HAP-1 (cell line): ENCODE data around the gene CAST.

ENCODE experiments used
- DNase-seq, 2 experiments: peaks; one replicate each; pipeline ENCODE4 v3.0.0-alpha.2; 2016 to 2020; ENCODE audit warnings: low spot score in 2 of 2
- H3K27me3 ChIP-seq: fragments of 250-450 bp; sonication (Bioruptor Pico); 2 replicates; pipeline ENCODE4 v1.5.1; 2020; ENCODE audit warnings: low read depth, mild to moderate bottlenecking, moderate library complexity
- H3K36me3 ChIP-seq: fragments of 250-450 bp; sonication (Bioruptor Pico); replicated peaks from 2 replicates; pipeline ENCODE4 v1.5.1; 2020; ENCODE audit warnings: mild to moderate bottlenecking
- H3K4me1 ChIP-seq: fragments of 250-450 bp; sonication (Bioruptor Pico); 2 replicates; pipeline ENCODE4 v1.5.1; 2020; ENCODE audit warnings: mild to moderate bottlenecking
- H3K4me3 ChIP-seq: fragments of 250-450 bp; sonication (Bioruptor Pico); 2 replicates; pipeline ENCODE4 v1.5.1; 2020; ENCODE audit warnings: mild to moderate bottlenecking, moderate library complexity
- H3K9me3 ChIP-seq: fragments of 250-450 bp; sonication (Bioruptor Pico); 2 replicates; pipeline ENCODE4 v1.5.1; 2020; ENCODE audit warnings: mild to moderate bottlenecking, moderate library complexity
- in situ Hi-C: fragments of 300-500 bp; cut with MboI; formaldehyde crosslinking; loops from 3 replicates; pipeline ENCODE4 v1.14.3; 2020; ENCODE audit warnings: low sequenced_read_pairs, inconsistent platforms, mixed read lengths

The CAST gene

DNA sequence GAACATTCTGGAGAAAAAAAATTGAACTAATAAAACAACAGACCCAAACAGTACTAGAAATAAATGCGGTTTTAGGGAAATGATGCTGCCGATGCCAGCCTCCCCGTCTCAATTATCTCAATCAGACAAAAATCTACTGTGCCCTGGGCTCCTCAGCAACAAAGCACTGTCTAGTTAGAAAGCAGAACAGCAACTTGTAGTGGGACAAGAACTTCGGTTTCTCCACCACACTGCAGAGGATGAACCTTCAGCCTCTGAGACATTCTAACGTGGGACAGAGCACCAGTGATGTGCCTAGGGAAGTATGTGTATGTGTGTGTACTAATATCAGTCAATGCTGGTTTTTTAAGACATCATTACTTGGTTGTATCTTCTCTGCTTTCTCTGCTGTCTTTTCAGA lies 11.1 kb upstream of the CAST start:
- Histone ChIP-seq H3K27me3 (no peaks in the 10 kb centered on the region), H3K4me1 (peaks cover 23% of the 10 kb centered on the region), H3K9me3 (no peaks in the 10 kb centered on the region), H3K36me3 (no peaks in the 10 kb centered on the region), H3K4me3 (no peak overlapping the region)
- DNase-seq: no peak
- in situ Hi-C loops: no loop called here

- Histone ChIP-seq H3K36me3 (no peaks in the 10 kb centered on the region), H3K27me3 (no peaks in the 10 kb centered on the region), H3K4me3 (no peak overlapping the region), H3K9me3 (no peaks in the 10 kb centered on the region), H3K4me1 (peaks cover 23% of the 10 kb centered on the region)
- in situ Hi-C loops: no loop called here
- peak in 1 of 2 experiments; percentile 46 for DNase-seq
Observed at GRCh38 chr5:96651948-96652753, 10.0 kb upstream of the CAST start.

DNA sequence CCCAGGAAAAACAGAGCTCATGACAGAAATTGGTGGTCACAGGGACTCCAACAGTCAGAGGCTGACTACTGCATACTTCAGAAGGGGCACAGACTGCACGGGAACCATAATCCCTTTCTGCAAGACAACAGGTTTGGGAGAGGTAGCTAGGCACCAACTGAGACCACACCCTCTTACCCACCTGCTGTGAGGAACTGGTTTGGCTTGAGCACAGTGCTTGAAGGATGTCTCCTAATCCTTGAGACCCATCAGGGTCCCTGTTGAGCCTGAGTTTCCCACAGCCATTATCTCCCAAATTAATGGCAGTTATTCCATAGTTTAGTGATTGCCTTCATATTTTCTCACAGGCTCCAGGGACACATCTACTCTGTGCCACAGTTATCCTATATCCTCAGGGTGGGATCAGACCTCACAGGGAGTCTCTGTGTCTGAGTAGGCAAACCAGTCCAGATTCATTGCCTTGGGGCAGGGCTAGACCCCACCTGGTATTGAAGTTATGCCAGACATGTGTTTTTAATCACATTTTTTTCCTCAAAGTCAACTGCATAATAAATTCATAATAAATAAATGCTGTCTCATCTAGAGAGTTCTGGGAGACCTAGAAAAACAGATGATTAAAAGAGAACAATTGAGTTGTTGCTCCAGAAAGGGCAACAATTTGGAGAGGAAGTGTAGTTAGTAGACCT lies 9.3 kb upstream of the CAST start:
- Histone ChIP-seq H3K27me3 (no peaks in the 10 kb centered on the region), H3K9me3 (no peaks in the 10 kb centered on the region), H3K36me3 (no peaks in the 10 kb centered on the region), H3K4me3 (no peak overlapping the region), H3K4me1 (peaks cover 23% of the 10 kb centered on the region)
- in situ Hi-C loops: no loop called here
- no peak for DNase-seq

- H3K4me3 ChIP-seq: no peak overlapping the region
- H3K9me3 ChIP-seq: no peaks in the 10 kb centered on the region
- in situ Hi-C loops: no loop called here
- no peak for DNase-seq
- H3K27me3 ChIP-seq: no peaks in the 10 kb centered on the region
- H3K4me1 ChIP-seq: peaks cover 15% of the 10 kb centered on the region
- no peaks in the 10 kb centered on the region for H3K36me3 ChIP-seq
Observed at GRCh38 chr5:96654209-96654608, 8.0 kb upstream of the CAST start.

- H3K27me3 ChIP-seq: no peaks in the 10 kb centered on the region
- peaks cover 9% of the 10 kb centered on the region for H3K4me1 ChIP-seq
- no peak for DNase-seq
- no peak overlapping the region for H3K4me3 ChIP-seq
- in situ Hi-C loops: no loop called here
- no peaks in the 10 kb centered on the region for H3K36me3 ChIP-seq
- H3K9me3 ChIP-seq: no peaks in the 10 kb centered on the region
Observed at GRCh38 chr5:96655085-96655484, 7.1 kb upstream of the CAST start.

DNA sequence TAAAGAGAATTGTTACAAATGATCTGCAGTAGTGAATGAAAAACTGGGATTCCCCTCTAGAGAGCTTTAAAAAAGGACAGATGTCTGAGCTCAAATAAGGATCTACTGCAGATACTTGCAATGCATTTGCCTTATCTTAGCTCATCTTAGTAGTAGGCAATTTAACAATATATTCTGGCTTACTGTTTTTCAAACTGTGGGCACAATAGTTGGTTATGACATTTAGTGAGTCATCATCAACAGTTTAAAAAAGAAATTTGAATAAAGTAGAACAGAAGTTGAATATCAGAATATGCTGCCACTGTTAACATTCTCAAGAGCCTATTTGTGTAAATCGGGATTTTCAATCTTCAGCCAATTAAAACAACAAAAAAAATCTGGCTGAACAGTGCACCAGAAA lies 6.7 kb upstream of the CAST start:
- peaks cover 5% of the 10 kb centered on the region for H3K4me1 ChIP-seq
- H3K4me3 ChIP-seq: no peak overlapping the region

GRCh38 chr5:96657068-96657467 lies 5.1 kb upstream of the CAST start:
- in situ Hi-C loops: no loop called here
- Histone ChIP-seq H3K9me3 (no peaks in the 10 kb centered on the region), H3K4me3 (no peak overlapping the region), H3K27me3 (no peaks in the 10 kb centered on the region), H3K36me3 (no peaks in the 10 kb centered on the region), H3K4me1 (peaks cover 9% of the 10 kb centered on the region)
- no peak for DNase-seq

More for the DNA sequence above, 6.7 kb upstream of the CAST start:
- in situ Hi-C loops: no loop called here
- no peaks in the 10 kb centered on the region for H3K9me3 ChIP-seq
- no peak for DNase-seq
- H3K36me3 ChIP-seq: no peaks in the 10 kb centered on the region
- H3K27me3 ChIP-seq: no peaks in the 10 kb centered on the region

DNA sequence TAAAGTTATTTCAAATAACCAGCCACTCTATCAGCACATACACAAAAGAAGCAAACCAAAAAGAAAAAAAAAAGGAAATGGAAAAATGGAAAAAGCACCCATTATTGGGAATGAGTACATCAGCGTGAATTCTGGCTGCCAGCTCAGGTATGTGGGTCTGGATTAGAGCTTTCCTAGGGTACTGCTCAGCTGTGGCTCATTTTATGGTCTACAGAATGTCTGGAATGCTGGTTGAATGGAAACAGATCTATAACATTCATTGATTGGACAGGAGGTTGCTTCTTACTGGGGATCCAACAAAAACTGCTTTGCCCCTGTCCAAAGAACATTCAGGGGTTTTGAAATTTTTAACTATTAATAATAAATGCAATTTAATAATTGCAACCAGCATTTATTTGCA lies 3.9 kb upstream of the CAST start:
- no peak for DNase-seq
- H3K36me3 ChIP-seq: no peaks in the 10 kb centered on the region
- in situ Hi-C loops: no loop called here
- no peaks in the 10 kb centered on the region for H3K27me3 ChIP-seq
- no peak overlapping the region for H3K4me3 ChIP-seq
- no peaks in the 10 kb centered on the region for H3K9me3 ChIP-seq
- H3K4me1 ChIP-seq: peaks cover 9% of the 10 kb centered on the region

DNA sequence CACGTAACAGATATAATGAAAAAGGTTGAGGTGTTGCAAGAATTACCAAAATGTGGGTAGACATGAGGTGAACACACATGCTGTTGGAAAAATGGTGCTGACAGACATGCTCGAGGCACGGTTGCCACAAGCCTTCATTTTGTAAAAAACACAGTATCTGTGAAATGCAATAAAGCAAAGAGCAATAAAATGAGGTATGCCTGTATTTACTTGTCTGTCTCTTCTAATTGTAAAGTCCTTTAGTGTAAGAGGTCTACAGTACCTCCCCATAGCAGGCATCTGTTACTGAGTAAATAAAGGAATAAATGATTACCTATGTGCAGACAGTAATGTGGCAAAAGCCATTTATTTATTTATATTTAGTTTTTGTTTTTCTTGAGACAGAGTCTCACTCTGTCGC lies 3.0 kb upstream of the CAST start:
- no peak for DNase-seq
- H3K4me1 ChIP-seq: peaks cover 9% of the 10 kb centered on the region
- H3K4me3 ChIP-seq: no peak overlapping the region
- no peaks in the 10 kb centered on the region for H3K36me3 ChIP-seq
- in situ Hi-C loops: no loop called here
- no peaks in the 10 kb centered on the region for H3K9me3 ChIP-seq
- H3K27me3 ChIP-seq: no peaks in the 10 kb centered on the region

GRCh38 chr5:96660971-96661854 lies 963 bp upstream of the CAST start:
- H3K36me3 ChIP-seq: no peaks in the 10 kb centered on the region
- in situ Hi-C loops: no loop called here
- peak overlapping the region; percentile 74 for H3K4me3 ChIP-seq
- peaks cover 5% of the 10 kb centered on the region for H3K4me1 ChIP-seq
- H3K9me3 ChIP-seq: no peaks in the 10 kb centered on the region
- DNase-seq: peak; percentile 20 to 29
- no peaks in the 10 kb centered on the region for H3K27me3 ChIP-seq

GRCh38 chr5:96662725-96663518 lies 746 bp downstream of the CAST start:
- Histone ChIP-seq H3K4me1 (peaks cover 10% of the 10 kb centered on the region), H3K27me3 (no peaks in the 10 kb centered on the region), H3K9me3 (no peaks in the 10 kb centered on the region), H3K4me3 (peak overlapping the region; percentile 74), H3K36me3 (no peaks in the 10 kb centered on the region)
- DNase-seq: peak; percentile 76 to 91
- in situ Hi-C loops: no loop called here

GRCh38 chr5:96663608-96664007 lies 1.4 kb downstream of the CAST start:
- H3K4me3 ChIP-seq: peak overlapping the region; percentile 74
- no peaks in the 10 kb centered on the region for H3K36me3 ChIP-seq
- H3K9me3 ChIP-seq: no peaks in the 10 kb centered on the region
- no peak for DNase-seq
- in situ Hi-C loops: no loop called here
- no peaks in the 10 kb centered on the region for H3K27me3 ChIP-seq
- H3K4me1 ChIP-seq: peaks cover 10% of the 10 kb centered on the region

- Histone ChIP-seq H3K27me3 (no peaks in the 10 kb centered on the region), H3K4me3 (no peak overlapping the region), H3K4me1 (peaks cover 10% of the 10 kb centered on the region), H3K9me3 (no peaks in the 10 kb centered on the region), H3K36me3 (no peaks in the 10 kb centered on the region)
- in situ Hi-C loops: no loop called here
- DNase-seq: no peak
Observed at GRCh38 chr5:96664669-96665068, 2.5 kb downstream of the CAST start.
